ENCODE results near the gene TMEM175. TPM values are rescaled to one million over a fixed set of nuclear protein-coding genes. Genes with fewer than 3 reads are reported as not detected.

The TMEM175 gene
- total RNA-seq, 1 donor from 2014 or later: 28.0 TPM

DNA sequence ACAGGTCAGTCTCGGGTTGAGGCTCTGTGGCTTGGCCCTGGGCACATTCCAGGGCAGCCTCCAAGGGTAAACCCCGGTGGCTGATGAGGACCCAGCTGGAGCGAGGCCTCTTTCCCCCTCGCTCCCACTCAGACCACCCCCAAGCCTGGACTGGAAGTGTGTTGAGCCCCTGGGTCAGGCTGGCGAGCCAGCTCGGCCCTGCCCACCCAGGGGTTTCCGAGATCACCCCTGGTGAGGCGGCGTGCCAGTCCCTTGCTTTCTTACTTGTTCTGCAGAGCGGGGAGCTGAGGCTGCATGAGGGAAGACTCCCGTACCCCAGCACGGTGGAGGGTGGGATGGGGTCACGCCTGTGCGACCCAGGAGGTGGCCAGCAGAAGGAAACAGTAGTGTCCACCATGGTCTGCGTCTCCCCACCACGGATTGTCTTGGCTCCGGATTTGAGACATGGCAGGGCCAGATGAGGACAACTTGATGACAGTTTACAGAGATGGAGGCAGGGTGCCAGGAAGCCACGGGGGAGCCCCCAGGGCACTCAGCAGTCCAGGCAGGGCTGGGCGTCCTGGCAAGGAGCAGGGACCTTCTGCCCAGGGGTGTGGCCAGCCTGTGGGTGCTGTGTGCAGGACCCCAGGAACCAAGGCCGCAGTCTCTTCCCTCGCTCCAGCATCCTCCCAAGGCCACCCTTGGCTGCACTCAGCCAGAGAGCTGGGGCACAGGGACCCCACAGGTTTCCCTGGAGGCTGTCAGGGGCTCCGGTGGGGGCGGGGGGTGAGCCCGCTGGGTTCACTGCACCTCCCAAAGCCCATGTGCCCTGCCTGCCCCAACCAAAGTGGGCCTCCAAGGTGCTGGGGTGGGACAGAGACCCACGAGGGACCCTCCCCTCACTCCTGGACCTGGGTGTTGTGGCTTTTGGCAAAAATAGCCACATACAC lies 72.6 kb downstream of the TMEM175 start:
- H3K9me3 Mint-ChIP-seq: peaks cover 4% of the 10 kb centered on the region
- TF ChIP-seq, protein P1, sequence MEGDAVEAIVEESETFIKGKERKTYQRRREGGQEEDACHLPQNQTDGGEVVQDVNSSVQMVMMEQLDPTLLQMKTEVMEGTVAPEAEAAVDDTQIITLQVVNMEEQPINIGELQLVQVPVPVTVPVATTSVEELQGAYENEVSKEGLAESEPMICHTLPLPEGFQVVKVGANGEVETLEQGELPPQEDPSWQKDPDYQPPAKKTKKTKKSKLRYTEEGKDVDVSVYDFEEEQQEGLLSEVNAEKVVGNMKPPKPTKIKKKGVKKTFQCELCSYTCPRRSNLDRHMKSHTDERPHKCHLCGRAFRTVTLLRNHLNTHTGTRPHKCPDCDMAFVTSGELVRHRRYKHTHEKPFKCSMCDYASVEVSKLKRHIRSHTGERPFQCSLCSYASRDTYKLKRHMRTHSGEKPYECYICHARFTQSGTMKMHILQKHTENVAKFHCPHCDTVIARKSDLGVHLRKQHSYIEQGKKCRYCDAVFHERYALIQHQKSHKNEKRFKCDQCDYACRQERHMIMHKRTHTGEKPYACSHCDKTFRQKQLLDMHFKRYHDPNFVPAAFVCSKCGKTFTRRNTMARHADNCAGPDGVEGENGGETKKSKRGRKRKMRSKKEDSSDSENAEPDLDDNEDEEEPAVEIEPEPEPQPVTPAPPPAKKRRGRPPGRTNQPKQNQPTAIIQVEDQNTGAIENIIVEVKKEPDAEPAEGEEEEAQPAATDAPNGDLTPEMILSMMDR (IDR thresholded peaks at IDR 0.05; ENCODE audit: unreplicated experiment): no peak
- no peak overlapping the region for H3K27ac Mint-ChIP-seq
- peaks cover 5% of the 10 kb centered on the region for H3K4me1 Mint-ChIP-seq
- no peak overlapping the region for H3K4me3 Mint-ChIP-seq
- peaks cover 82% of the 10 kb centered on the region for H3K27me3 Mint-ChIP-seq (ENCODE audit: low read depth)
- DNase-seq (ENCODE audit: low spot score in 2 of 2, unreplicated experiment in 2 of 2): no peak
- H3K36me3 Mint-ChIP-seq: no peaks in the 10 kb centered on the region

DNA sequence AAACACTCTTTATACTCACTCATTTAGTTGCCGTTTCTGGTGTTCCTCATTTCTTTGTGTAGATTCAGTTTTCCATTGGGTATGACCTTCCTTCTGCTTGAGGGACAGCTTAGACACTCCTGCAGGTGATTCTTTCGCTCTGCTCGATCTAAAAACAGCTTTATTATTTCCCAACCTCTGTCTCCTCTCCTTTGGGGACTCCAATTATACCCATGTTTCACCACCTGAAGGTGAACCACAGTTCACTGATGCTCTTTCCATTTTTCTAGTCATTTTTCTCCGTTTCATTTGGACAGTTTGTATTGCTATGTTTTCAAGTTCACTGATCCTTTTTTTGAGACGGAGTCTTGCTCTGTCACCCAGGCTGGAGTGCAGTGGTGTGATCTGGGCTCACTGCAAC lies 74.6 kb downstream of the TMEM175 start:
- TF ChIP-seq, protein P1 (IDR thresholded peaks at IDR 0.05; ENCODE audit: unreplicated experiment): no peak
- H3K36me3 Mint-ChIP-seq: no peaks in the 10 kb centered on the region
- H3K27me3 Mint-ChIP-seq (ENCODE audit: low read depth): peaks cover 68% of the 10 kb centered on the region
- peaks cover 10% of the 10 kb centered on the region for H3K4me1 Mint-ChIP-seq
- H3K27ac Mint-ChIP-seq: no peak overlapping the region
- peaks cover 4% of the 10 kb centered on the region for H3K9me3 Mint-ChIP-seq
- DNase-seq (ENCODE audit: low spot score in 2 of 2, unreplicated experiment in 2 of 2): no peak
- H3K4me3 Mint-ChIP-seq: no peak overlapping the region

Other genes starting within 250 kb of the TMEM175 start
- gene SLC49A3, start 243.3 kb upstream of the TMEM175 start, total RNA-seq: 10.5 to 13.4 TPM (median 11.6 TPM) in 3 replicates
- gene PCGF3, start 226.6 kb upstream of the TMEM175 start, total RNA-seq: 88.1 to 93.4 TPM (median 90.9 TPM) in 3 replicates
- gene CPLX1, start 106.3 kb upstream of the TMEM175 start, total RNA-seq: 4.5 to 4.7 TPM (median 4.6 TPM) in 3 replicates
- gene GAK, start 144 bp upstream of the TMEM175 start, total RNA-seq: 113 to 114 TPM (median 114 TPM) in 3 replicates
- 15.2 to 16.2 TPM (median 15.6 TPM) in 3 replicates for gene DGKQ, start 41.1 kb downstream of the TMEM175 start, total RNA-seq
- 63.3 to 68.6 TPM (median 65.8 TPM) in 3 replicates for gene IDUA, start 54.6 kb downstream of the TMEM175 start, total RNA-seq
- 0.23 to 0.63 TPM (median 0.38 TPM) in 3 replicates for gene SLC26A1, start 60.9 kb downstream of the TMEM175 start, total RNA-seq
- 35.2 to 37.7 TPM (median 37.4 TPM) in 3 replicates for gene FGFRL1, start 79.2 kb downstream of the TMEM175 start, total RNA-seq
- 10.9 to 15.6 TPM (median 13.4 TPM) in 3 replicates for gene RNF212, start 181.1 kb downstream of the TMEM175 start, total RNA-seq
- gene SPON2, start 240.1 kb downstream of the TMEM175 start, total RNA-seq: 44.0 to 58.7 TPM (median 56.4 TPM) in 3 replicates

Measured in mesothelial cell of epicardium (in vitro differentiated cells).